ENCODE data around the gene MEIOSIN. TPM values are rescaled to one million over a fixed set of nuclear protein-coding genes. Genes with fewer than 3 reads are reported as not detected.

MEIOSIN gene
- total and polyA plus RNA-seq, 2 of the 4 experiments (the other 2 are of a cell fraction), result not detected

DNA sequence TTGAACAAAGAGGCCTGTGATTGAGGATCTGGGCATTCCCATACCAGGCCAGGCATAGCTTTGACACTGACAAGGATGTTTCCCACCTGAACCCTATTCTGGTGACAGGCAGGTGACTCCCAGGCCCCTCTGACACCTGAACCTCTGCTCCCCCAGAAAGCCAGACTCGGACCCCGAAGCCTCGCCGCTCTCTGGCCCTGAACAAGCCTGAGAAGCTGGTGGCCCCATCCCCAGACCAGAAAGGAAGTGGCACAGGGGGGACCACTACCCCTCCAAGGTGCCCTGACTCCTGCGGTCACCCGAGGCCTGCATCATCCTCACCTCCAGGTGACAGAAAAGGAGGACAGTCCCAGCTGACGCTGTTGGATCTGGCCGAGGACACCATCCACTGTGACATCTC is 21.1 kb downstream of the MEIOSIN start:
- Histone ChIP-seq H3K4me1 (ENCODE audit: control insufficient read depth, insufficient read depth, low read length) (no peaks in the 10 kb centered on the region), H4K8ac (ENCODE audit: low read depth in 2 of 2, low read length in 2 of 2) (no peak overlapping the region), H2AK9ac (replicated peaks; ENCODE audit: low read depth, low read length, poor library complexity) (peak overlapping the region; percentile 50), H2AK5ac (ENCODE audit: low read depth, low read length) (no peak overlapping the region), H3K18ac (ENCODE audit: low read depth, low read length) (no peak overlapping the region), H3K56ac (ENCODE audit: extremely low read depth, insufficient read depth, low read length) (no peak overlapping the region), H4K20me1 (ENCODE audit: insufficient read depth, low read length) (no peaks in the 10 kb centered on the region), H3K79me1 (ENCODE audit: low read depth in 1 of 2, low read length in 2 of 2) (no peaks in the 10 kb centered on the region), H3K36me3 (ENCODE audit: control insufficient read depth, insufficient read depth, low read length) (no peaks in the 10 kb centered on the region), H3K9me3 (ENCODE audit: control insufficient read depth, insufficient read depth, low read length) (no peaks in the 10 kb centered on the region), H2BK20ac (ENCODE audit: low read depth, low read length) (no peak overlapping the region), H4K5ac (ENCODE audit: low read depth, low read length) (no peak overlapping the region), H3K9ac (ENCODE audit: low read depth, low read length) (no peak overlapping the region), H3K4me3 (ENCODE audit: insufficient read depth, low read depth, low read length) (no peak overlapping the region), H3K9me1 (ENCODE audit: insufficient read depth, low read length) (no peaks in the 10 kb centered on the region), H2AFZ (replicated peaks; ENCODE audit: low read length, poor library complexity) (no peak overlapping the region), H3K4ac (ENCODE audit: low read depth, low read length) (no peak overlapping the region), H2BK120ac (ENCODE audit: low read depth, low read length) (no peak overlapping the region), H3K27me3 (ENCODE audit: control insufficient read depth, insufficient read depth, low read length) (peaks cover under 1% of the 10 kb centered on the region; the same call in 1 of the 2 replicates), H3K27ac (ENCODE audit: insufficient read depth, low read length) (no peak overlapping the region), H2BK5ac (ENCODE audit: low read depth, low read length, poor library complexity, severe bottlenecking) (no peak overlapping the region), H4K91ac (ENCODE audit: insufficient read depth, low read depth, low read length) (no peak overlapping the region), H2BK15ac (ENCODE audit: low read depth, low read length) (no peak overlapping the region), H3K14ac (replicated peaks; ENCODE audit: low read depth, low read length) (no peak overlapping the region), H3K4me2 (ENCODE audit: low read depth, low read length) (no peak overlapping the region), H3K23ac (ENCODE audit: low read depth, low read length) (no peak overlapping the region)
- intact Hi-C loops (cut with micrococcal nuclease) (no loop called here), in situ Hi-C loops (cut with MboI; ENCODE audit: low sequenced_read_pairs) (no loop called here), dilution Hi-C loops (cut with HindIII; ENCODE audit: low sequenced_read_pairs, unreplicated experiment) (no loop called here)
- WGBS, 2 experiments (ENCODE audit: extremely low coverage in 2 of 2, insufficient read length in 1 of 2), result 100% methylated on average over 2 of the region's 8 CpGs; no CpG with 5 or more reads in 1 of the 2 experiments
- no peak for DNase-seq
- CTCF ChIA-PET, result interaction anchor here (0.6 kb wide), 1 partner anchor 15 kb away, joined by 8 read pairs; the partner anchor contains the start of gene SIX5
- POLR2A ChIA-PET (ENCODE audit: unreplicated experiment), result no interaction called here
- BruUV-seq (replicated peaks), result no TSS peak
- no peak for ATAC-seq (ENCODE audit: low read depth)
- no peak for TF ChIP-seq RFX5 (IDR thresholded peaks at IDR 0.05; ENCODE audit: low read depth, low read length)
- TF ChIP-seq RAD21 (IDR thresholded peaks at IDR 0.05; ENCODE audit: low read length), result no peak
- TF ChIP-seq POLR2A (IDR thresholded peaks at IDR 0.05; ENCODE audit: low read depth, low read length), result no peak
- no peak for TF ChIP-seq SMC3 (IDR thresholded peaks at IDR 0.05; ENCODE audit: low read depth, low read length)
- no peak for TF ChIP-seq MXI1 (IDR thresholded peaks at IDR 0.05; ENCODE audit: borderline replicate concordance, low read depth, low read length)
- TF ChIP-seq RCOR1 (IDR thresholded peaks at IDR 0.05; ENCODE audit: insufficient replicate concordance, low read length), result no peak
- TF ChIP-seq, protein P1, sequence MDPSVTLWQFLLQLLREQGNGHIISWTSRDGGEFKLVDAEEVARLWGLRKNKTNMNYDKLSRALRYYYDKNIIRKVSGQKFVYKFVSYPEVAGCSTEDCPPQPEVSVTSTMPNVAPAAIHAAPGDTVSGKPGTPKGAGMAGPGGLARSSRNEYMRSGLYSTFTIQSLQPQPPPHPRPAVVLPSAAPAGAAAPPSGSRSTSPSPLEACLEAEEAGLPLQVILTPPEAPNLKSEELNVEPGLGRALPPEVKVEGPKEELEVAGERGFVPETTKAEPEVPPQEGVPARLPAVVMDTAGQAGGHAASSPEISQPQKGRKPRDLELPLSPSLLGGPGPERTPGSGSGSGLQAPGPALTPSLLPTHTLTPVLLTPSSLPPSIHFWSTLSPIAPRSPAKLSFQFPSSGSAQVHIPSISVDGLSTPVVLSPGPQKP (IDR thresholded peaks at IDR 0.05; ENCODE audit: borderline replicate concordance, low read depth, low read length), result no peak
- no peak for TF ChIP-seq MAFK (IDR thresholded peaks at IDR 0.05; ENCODE audit: low read depth, low read length)
- no peak for TF ChIP-seq BHLHE40 (IDR thresholded peaks at IDR 0.05; ENCODE audit: low read depth, low read length)
- TF ChIP-seq CHD1 (IDR thresholded peaks at IDR 0.05; ENCODE audit: low read depth, low read length), result no peak
- no peak for TF ChIP-seq CEBPB (IDR thresholded peaks at IDR 0.05; ENCODE audit: low read depth, low read length)
- TF ChIP-seq MAZ (IDR thresholded peaks at IDR 0.05; ENCODE audit: borderline replicate concordance, low read depth, low read length), result no peak
- no peak for TF ChIP-seq NFE2L2 (IDR thresholded peaks at IDR 0.05; ENCODE audit: low read depth, low read length)
- TF ChIP-seq, protein P2, sequence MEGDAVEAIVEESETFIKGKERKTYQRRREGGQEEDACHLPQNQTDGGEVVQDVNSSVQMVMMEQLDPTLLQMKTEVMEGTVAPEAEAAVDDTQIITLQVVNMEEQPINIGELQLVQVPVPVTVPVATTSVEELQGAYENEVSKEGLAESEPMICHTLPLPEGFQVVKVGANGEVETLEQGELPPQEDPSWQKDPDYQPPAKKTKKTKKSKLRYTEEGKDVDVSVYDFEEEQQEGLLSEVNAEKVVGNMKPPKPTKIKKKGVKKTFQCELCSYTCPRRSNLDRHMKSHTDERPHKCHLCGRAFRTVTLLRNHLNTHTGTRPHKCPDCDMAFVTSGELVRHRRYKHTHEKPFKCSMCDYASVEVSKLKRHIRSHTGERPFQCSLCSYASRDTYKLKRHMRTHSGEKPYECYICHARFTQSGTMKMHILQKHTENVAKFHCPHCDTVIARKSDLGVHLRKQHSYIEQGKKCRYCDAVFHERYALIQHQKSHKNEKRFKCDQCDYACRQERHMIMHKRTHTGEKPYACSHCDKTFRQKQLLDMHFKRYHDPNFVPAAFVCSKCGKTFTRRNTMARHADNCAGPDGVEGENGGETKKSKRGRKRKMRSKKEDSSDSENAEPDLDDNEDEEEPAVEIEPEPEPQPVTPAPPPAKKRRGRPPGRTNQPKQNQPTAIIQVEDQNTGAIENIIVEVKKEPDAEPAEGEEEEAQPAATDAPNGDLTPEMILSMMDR (conservative IDR thresholded peaks at IDR 0.05; ENCODE audit: low read depth, low read length), result no peak
- TF ChIP-seq FOS (IDR thresholded peaks at IDR 0.05; ENCODE audit: low read depth, low read length), result no peak
- TF ChIP-seq, protein P3, sequence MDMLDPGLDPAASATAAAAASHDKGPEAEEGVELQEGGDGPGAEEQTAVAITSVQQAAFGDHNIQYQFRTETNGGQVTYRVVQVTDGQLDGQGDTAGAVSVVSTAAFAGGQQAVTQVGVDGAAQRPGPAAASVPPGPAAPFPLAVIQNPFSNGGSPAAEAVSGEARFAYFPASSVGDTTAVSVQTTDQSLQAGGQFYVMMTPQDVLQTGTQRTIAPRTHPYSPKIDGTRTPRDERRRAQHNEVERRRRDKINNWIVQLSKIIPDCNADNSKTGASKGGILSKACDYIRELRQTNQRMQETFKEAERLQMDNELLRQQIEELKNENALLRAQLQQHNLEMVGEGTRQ (IDR thresholded peaks at IDR 0.05; ENCODE audit: low read depth, low read length), result no peak
